Measurements from ENCODE around the gene TFAP2D.

DNA sequence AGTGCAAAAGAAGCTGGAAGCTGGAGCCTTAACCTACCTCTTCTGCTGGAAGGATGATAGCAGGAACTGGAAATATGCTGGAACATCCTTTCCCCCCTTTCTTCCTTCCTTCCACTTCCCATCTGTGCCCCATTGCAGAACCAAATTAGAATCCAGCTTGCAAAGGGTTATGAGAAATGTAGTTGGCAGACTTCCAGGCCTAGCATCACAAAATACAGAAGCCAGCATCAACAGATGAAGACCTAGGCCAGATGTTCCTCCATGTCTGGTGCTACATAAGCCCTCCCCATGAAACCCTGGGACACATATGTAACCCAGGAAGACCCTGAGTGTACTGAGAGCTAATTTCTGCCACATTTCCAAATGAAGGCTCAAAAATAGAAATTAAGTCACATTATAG, 65.4 kb downstream of the TFAP2D start:
- TF ChIP-seq CTCF (conservative IDR thresholded peaks at IDR 0.05) (no peak), ZFX (IDR thresholded peaks at IDR 0.05) (no peak)

All from C4-2B (cell line).